Endodermal cell (in vitro differentiated cells): ENCODE measurements around the gene AACS. TPM values are rescaled to one million over a fixed set of nuclear protein-coding genes. Genes with fewer than 3 reads are reported as not detected.
"Not testable (repeated sequence)": the region's sequence is repeated elsewhere in the genome, so short reads cannot be mapped to it uniquely, and the experiment has no call there.

Experiments used
- DNase-seq: peaks from one replicate; pipeline ENCODE4 v3.0.0-alpha.2; 2017
- H3K27ac ChIP-seq: 2 replicates; pipeline ENCODE4 v1.5.1; 2013; ENCODE audit warnings: mild to moderate bottlenecking, low read depth, low read length, moderate library complexity
- H3K27me3 ChIP-seq: 2 replicates; pipeline ENCODE4 v1.6.1; 2013; ENCODE audit warnings: mild to moderate bottlenecking, low read length, moderate library complexity; ENCODE audit not compliant: insufficient read depth, control insufficient read depth, poor library complexity, severe bottlenecking
- H3K36me3 ChIP-seq: 2 replicates; pipeline ENCODE4 v1.7.0; 2013; ENCODE audit warnings: mild to moderate bottlenecking, low read length, moderate library complexity; ENCODE audit not compliant: control insufficient read depth, insufficient read depth
- H3K4me1 ChIP-seq: one replicate; pipeline ENCODE4 v1.7.0; 2013; ENCODE audit warnings: low read length; ENCODE audit not compliant: control insufficient read depth, insufficient read depth
- H3K4me3 ChIP-seq: 2 replicates; pipeline ENCODE4 v1.5.1; 2013; ENCODE audit warnings: mild to moderate bottlenecking, low read length, moderate library complexity
- H3K9ac ChIP-seq: 2 replicates; pipeline ENCODE4 v1.6.1; 2013; ENCODE audit warnings: mild to moderate bottlenecking, low read length, moderate library complexity; ENCODE audit not compliant: poor library complexity, severe bottlenecking; ENCODE audit errors: extremely low read depth
- H3K9me3 ChIP-seq: 2 replicates; pipeline ENCODE4 v1.6.1; 2013; ENCODE audit warnings: mild to moderate bottlenecking, low read length, moderate library complexity; ENCODE audit not compliant: control insufficient read depth
- H3K27ac Mint-ChIP-seq: 2 replicates; pipeline ENCODE4 v1.8.0; 2020; ENCODE audit warnings: mixed read lengths
- H3K27me3 Mint-ChIP-seq: 2 replicates; pipeline ENCODE4 v1.8.0; 2021; ENCODE audit warnings: mild to moderate bottlenecking, mixed read lengths; ENCODE audit not compliant: insufficient read depth
- H3K36me3 Mint-ChIP-seq: 2 replicates; pipeline ENCODE4 v1.8.0; 2020; ENCODE audit warnings: low read depth, mixed read lengths
- H3K4me1 Mint-ChIP-seq: 2 replicates; pipeline ENCODE4 v1.8.0; 2020; ENCODE audit warnings: mixed read lengths
- H3K4me3 Mint-ChIP-seq: 2 replicates; pipeline ENCODE4 v1.8.0; 2020; ENCODE audit warnings: mild to moderate bottlenecking, moderate library complexity, mixed read lengths
- H3K9me3 Mint-ChIP-seq: 2 replicates; pipeline ENCODE4 v1.8.0; 2020; ENCODE audit warnings: mild to moderate bottlenecking, mixed read lengths
- WGBS, 2 experiments: methylation state at CpG; one replicate each; pipeline versions ENCODE4 v1.1.5 to v1.1.7; 2013; ENCODE audit warnings: missing lambda C conversion rate in 2 of 2, mixed read lengths in 1 of 2; ENCODE audit not compliant: insufficient coverage in 1 of 2, insufficient read length in 1 of 2; 5-methylcytosine and 5-hydroxymethylcytosine counted together
- total RNA-seq, 2 donors: library from RNA; stranded (reverse); fragmentation: NEBNext Ultra II Directional in 1 of 2; extraction: Animal tissue kit (Norgen Biotek cat#: 25700) in 1 of 2; gene quantifications; 2 replicates in 1 of 2; 3 replicates in 1 of 2; pipeline ENCODE4 v1.2.1, GENCODE V29; 2021
- TF ChIP-seq, protein P1 (sequence below): fragments of 200-600 bp; sonication (generic); conservative IDR thresholded peaks from 2 replicates; pipeline ENCODE4 v1.5.0; 2021; ENCODE audit warnings: antibody characterized with exemption, mild to moderate bottlenecking

Gene AACS
- total RNA-seq, 2 donors from 2014 or later, result 55.4 to 71.9 TPM

DNA sequence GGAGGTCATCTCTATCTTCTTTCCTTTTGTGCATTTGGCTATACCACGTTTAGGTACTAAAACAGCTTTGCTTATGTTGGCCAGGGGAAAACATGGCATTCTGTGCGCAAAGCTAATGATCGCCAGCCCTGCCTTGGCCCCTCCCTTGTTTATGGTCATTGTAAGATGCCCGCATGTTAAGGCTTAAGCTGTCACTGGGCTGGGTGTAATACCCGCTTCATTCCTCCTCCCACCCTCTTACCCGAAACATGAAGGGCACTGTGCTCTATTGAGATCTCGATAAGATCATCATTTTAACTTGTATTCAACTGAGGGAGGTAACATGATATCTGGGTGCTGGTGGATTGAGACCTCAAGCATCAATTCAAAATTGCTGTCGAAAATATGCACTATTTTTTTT is 37.1 kb upstream of the AACS start:
- Histone ChIP-seq H3K4me3 (no peak overlapping the region), H3K4me1 (peaks cover 3% of the 10 kb centered on the region), H3K27me3 (no peaks in the 10 kb centered on the region), H3K9me3 (peaks cover 3% of the 10 kb centered on the region), H3K36me3 (peaks cover 3% of the 10 kb centered on the region), H3K9ac (no peak overlapping the region), H3K27ac (no peak overlapping the region)
- Mint-ChIP-seq H3K4me3 (no peak overlapping the region), H3K36me3 (peaks cover 23% of the 10 kb centered on the region), H3K27ac (no peak overlapping the region), H3K4me1 (peaks cover 25% of the 10 kb centered on the region), H3K27me3 (no peaks in the 10 kb centered on the region), H3K9me3 (peaks cover 2% of the 10 kb centered on the region)
- TF ChIP-seq, protein P1, sequence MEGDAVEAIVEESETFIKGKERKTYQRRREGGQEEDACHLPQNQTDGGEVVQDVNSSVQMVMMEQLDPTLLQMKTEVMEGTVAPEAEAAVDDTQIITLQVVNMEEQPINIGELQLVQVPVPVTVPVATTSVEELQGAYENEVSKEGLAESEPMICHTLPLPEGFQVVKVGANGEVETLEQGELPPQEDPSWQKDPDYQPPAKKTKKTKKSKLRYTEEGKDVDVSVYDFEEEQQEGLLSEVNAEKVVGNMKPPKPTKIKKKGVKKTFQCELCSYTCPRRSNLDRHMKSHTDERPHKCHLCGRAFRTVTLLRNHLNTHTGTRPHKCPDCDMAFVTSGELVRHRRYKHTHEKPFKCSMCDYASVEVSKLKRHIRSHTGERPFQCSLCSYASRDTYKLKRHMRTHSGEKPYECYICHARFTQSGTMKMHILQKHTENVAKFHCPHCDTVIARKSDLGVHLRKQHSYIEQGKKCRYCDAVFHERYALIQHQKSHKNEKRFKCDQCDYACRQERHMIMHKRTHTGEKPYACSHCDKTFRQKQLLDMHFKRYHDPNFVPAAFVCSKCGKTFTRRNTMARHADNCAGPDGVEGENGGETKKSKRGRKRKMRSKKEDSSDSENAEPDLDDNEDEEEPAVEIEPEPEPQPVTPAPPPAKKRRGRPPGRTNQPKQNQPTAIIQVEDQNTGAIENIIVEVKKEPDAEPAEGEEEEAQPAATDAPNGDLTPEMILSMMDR, result no peak
- 96 to 97% methylated on average over 7 to 8 of the region's 8 CpGs for WGBS, 2 experiments
- DNase-seq, result no peak

GRCh38 chr12:125029761-125030358 is 35.4 kb upstream of the AACS start:
- Histone ChIP-seq H3K36me3 (no peaks in the 10 kb centered on the region), H3K9ac (no peak overlapping the region), H3K4me3 (no peak overlapping the region), H3K27me3 (no peaks in the 10 kb centered on the region), H3K27ac (no peak overlapping the region), H3K9me3 (peaks cover 3% of the 10 kb centered on the region), H3K4me1 (peaks cover 3% of the 10 kb centered on the region)
- TF ChIP-seq, protein P1, result no peak
- no peak overlapping the region for H3K27ac Mint-ChIP-seq
- no peak overlapping the region for H3K4me3 Mint-ChIP-seq
- peaks cover 14% of the 10 kb centered on the region for H3K36me3 Mint-ChIP-seq
- no peak for DNase-seq
- H3K4me1 Mint-ChIP-seq, result peaks cover 30% of the 10 kb centered on the region
- no peaks in the 10 kb centered on the region for H3K27me3 Mint-ChIP-seq
- 84 to 87% methylated on average over 3 to 7 of the region's 7 CpGs for WGBS, 2 experiments
- peaks cover 11% of the 10 kb centered on the region for H3K9me3 Mint-ChIP-seq

DNA sequence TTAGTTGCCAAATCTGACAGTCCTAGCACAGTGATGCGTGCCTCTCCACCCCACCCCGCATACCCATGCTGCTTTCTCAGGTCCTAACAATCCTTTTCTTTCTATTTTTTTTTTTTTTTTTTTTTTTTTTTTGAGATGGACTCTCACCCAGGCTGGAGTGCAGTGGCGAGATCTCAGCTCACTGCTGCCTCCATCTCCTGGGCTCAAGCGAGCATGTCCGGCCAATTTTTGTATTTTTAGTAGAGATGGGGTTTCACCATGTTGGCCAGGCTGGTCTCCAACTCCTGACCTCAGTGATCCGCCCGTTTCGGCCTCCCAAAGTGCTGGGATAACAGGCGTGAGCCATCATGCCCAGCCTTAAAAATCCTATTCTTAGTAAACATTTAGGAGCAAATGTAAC is 33.8 kb upstream of the AACS start:
- H3K4me1 ChIP-seq, H3K36me3 ChIP-seq, H3K27ac Mint-ChIP-seq, H3K4me3 ChIP-seq, H3K4me3 Mint-ChIP-seq, H3K27me3 Mint-ChIP-seq, H3K27me3 ChIP-seq, H3K9me3 ChIP-seq, H3K9ac ChIP-seq, H3K36me3 Mint-ChIP-seq, H3K27ac ChIP-seq, DNase-seq: not testable (repeated sequence)
- 75 to 86% methylated on average over 4 to 9 of the region's 9 CpGs for WGBS, 2 experiments
- H3K4me1 Mint-ChIP-seq, result peaks cover 30% of the 10 kb centered on the region
- peaks cover 16% of the 10 kb centered on the region for H3K9me3 Mint-ChIP-seq
